ENCODE results near the gene BCAP31. TPM values are rescaled to one million over a fixed set of nuclear protein-coding genes. Genes with fewer than 3 reads are reported as not detected.
"Not testable (repeated sequence)": the region's sequence is repeated elsewhere in the genome, so short reads cannot be mapped to it uniquely, and the experiment has no call there.

The BCAP31 gene
- total RNA-seq, 2 experiments from 2014 or later, result 43.0 to 72.0 TPM

- H2AFZ ChIP-seq (ENCODE audit: low read length), result no peak overlapping the region
- no peak for DNase-seq (ENCODE audit: low spot score)
- no peak overlapping the region for H3K4me3 ChIP-seq (ENCODE audit: low read depth, low read length, poor library complexity, severe bottlenecking)
- BruUV-seq (replicated peaks), result no TSS peak
- no peaks in the 10 kb centered on the region for H3K9me2 ChIP-seq (ENCODE audit: insufficient read depth, low read length)
- H3K9me3 ChIP-seq (ENCODE audit: low read length), result no peaks in the 10 kb centered on the region
- intact Hi-C loops (cut with micrococcal nuclease; ENCODE audit: unreplicated experiment), result loop anchor here (10.0 kb wide), 1 partner anchor 80 kb away; the partner anchor contains the start of gene PLXNB3
- H3K36me3 ChIP-seq (ENCODE audit: insufficient read depth, low read length), result no peaks in the 10 kb centered on the region
- ChIA-PET POLR2A (no interaction called here), CTCF (ENCODE audit: unreplicated experiment) (no interaction called here)
- no peak overlapping the region for H3K4me2 ChIP-seq (ENCODE audit: low read length)
- no peaks in the 10 kb centered on the region for H3K79me2 ChIP-seq (ENCODE audit: insufficient read depth, low read depth, low read length)
- TF ChIP-seq, protein P1, sequence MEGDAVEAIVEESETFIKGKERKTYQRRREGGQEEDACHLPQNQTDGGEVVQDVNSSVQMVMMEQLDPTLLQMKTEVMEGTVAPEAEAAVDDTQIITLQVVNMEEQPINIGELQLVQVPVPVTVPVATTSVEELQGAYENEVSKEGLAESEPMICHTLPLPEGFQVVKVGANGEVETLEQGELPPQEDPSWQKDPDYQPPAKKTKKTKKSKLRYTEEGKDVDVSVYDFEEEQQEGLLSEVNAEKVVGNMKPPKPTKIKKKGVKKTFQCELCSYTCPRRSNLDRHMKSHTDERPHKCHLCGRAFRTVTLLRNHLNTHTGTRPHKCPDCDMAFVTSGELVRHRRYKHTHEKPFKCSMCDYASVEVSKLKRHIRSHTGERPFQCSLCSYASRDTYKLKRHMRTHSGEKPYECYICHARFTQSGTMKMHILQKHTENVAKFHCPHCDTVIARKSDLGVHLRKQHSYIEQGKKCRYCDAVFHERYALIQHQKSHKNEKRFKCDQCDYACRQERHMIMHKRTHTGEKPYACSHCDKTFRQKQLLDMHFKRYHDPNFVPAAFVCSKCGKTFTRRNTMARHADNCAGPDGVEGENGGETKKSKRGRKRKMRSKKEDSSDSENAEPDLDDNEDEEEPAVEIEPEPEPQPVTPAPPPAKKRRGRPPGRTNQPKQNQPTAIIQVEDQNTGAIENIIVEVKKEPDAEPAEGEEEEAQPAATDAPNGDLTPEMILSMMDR (conservative IDR thresholded peaks at IDR 0.05; ENCODE audit: low read length), result no peak
- TF ChIP-seq EZH2phosphoT487 (IDR thresholded peaks at IDR 0.05; ENCODE audit: borderline replicate concordance, low read depth, low read length), result no peak
- H4K20me1 ChIP-seq (ENCODE audit: insufficient read depth, low read length), result no peaks in the 10 kb centered on the region
- no peaks in the 10 kb centered on the region for H3K4me1 ChIP-seq (ENCODE audit: insufficient read depth, low read length, poor library complexity, severe bottlenecking)
- no peak overlapping the region for H3K27ac ChIP-seq (ENCODE audit: low read depth, low read length, poor library complexity, severe bottlenecking)
Observed at GRCh38 chrX:153684467-153685155, 39.6 kb downstream of the BCAP31 start.

GRCh38 chrX:153683486-153683885 lies 40.7 kb downstream of the BCAP31 start:
- H3K9me2 ChIP-seq (ENCODE audit: insufficient read depth, low read length); H3K27ac ChIP-seq (ENCODE audit: low read depth, low read length, poor library complexity, severe bottlenecking); BruUV-seq (replicated peaks); CTCF ChIA-PET (ENCODE audit: unreplicated experiment); DNase-seq (ENCODE audit: low spot score); H3K9me3 ChIP-seq (ENCODE audit: low read length); H3K79me2 ChIP-seq (ENCODE audit: insufficient read depth, low read depth, low read length); H2AFZ ChIP-seq (ENCODE audit: low read length); H3K36me3 ChIP-seq (ENCODE audit: insufficient read depth, low read length); H4K20me1 ChIP-seq (ENCODE audit: insufficient read depth, low read length); H3K4me3 ChIP-seq (ENCODE audit: low read depth, low read length, poor library complexity, severe bottlenecking); H3K4me2 ChIP-seq (ENCODE audit: low read length); H3K4me1 ChIP-seq (ENCODE audit: insufficient read depth, low read length, poor library complexity, severe bottlenecking): not testable (repeated sequence)
- intact Hi-C loops (cut with micrococcal nuclease; ENCODE audit: unreplicated experiment), result loop anchor here (10.0 kb wide), 1 partner anchor 81 kb away; the partner anchor contains the start of gene PLXNB3
- POLR2A ChIA-PET, result interaction anchor here (0.6 kb wide), 2 partner anchors 36 to 110 kb away, joined by 3 read pairs; no protein-coding TSS in a partner anchor

DNA sequence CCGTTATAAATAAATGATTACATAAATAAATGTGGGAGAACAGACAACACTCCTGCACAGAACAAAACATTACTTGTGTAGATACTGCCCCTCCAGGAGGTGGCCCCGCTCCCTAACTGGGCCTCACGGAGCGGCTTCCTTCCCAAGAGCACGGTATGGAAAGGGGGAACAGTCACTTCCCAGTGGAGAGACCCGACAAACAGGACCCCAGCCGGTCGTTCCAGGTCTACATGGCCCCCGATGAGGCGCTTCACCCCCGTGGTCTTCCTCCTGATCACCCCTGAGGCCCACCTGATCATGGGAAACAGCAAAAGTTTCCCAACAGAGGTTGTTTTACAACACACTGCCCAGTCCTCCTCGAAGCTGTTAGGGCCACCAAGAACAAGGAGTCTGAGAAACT lies 43.0 kb downstream of the BCAP31 start:
- no peaks in the 10 kb centered on the region for H4K20me1 ChIP-seq (ENCODE audit: insufficient read depth, low read length)
- no peaks in the 10 kb centered on the region for H3K9me3 ChIP-seq (ENCODE audit: low read length)
- H3K4me2 ChIP-seq (ENCODE audit: low read length), result no peak overlapping the region
- no peak overlapping the region for H3K27ac ChIP-seq (ENCODE audit: low read depth, low read length, poor library complexity, severe bottlenecking)
- H2AFZ ChIP-seq (ENCODE audit: low read length), result no peak overlapping the region
- POLR2A ChIA-PET, result interaction anchor here (0.6 kb wide), 1 partner anchor 31 kb away, joined by 3 read pairs; no protein-coding TSS in a partner anchor
- no peaks in the 10 kb centered on the region for H3K36me3 ChIP-seq (ENCODE audit: insufficient read depth, low read length)
- no peaks in the 10 kb centered on the region for H3K4me1 ChIP-seq (ENCODE audit: insufficient read depth, low read length, poor library complexity, severe bottlenecking)
- TF ChIP-seq, protein P1 (conservative IDR thresholded peaks at IDR 0.05; ENCODE audit: low read length), result no peak
- no peak for TF ChIP-seq EZH2phosphoT487 (IDR thresholded peaks at IDR 0.05; ENCODE audit: borderline replicate concordance, low read depth, low read length)
- no TSS peak for BruUV-seq (replicated peaks)
- H3K4me3 ChIP-seq (ENCODE audit: low read depth, low read length, poor library complexity, severe bottlenecking), result no peak overlapping the region
- H3K79me2 ChIP-seq (ENCODE audit: insufficient read depth, low read depth, low read length), result no peaks in the 10 kb centered on the region
- no peak for DNase-seq (ENCODE audit: low spot score)
- CTCF ChIA-PET (ENCODE audit: unreplicated experiment), result no interaction called here
- H3K9me2 ChIP-seq (ENCODE audit: insufficient read depth, low read length), result no peaks in the 10 kb centered on the region
- intact Hi-C loops (cut with micrococcal nuclease; ENCODE audit: unreplicated experiment), result loop anchor here (10.0 kb wide), 1 partner anchor 84 kb away; the partner anchor contains the start of gene PLXNB3

All from OCI-LY7 (cell line).